Mesothelial cell of epicardium (in vitro differentiated cells): ENCODE data around the gene IFI16. TPM values are rescaled to one million over a fixed set of nuclear protein-coding genes. Genes with fewer than 3 reads are reported as not detected.
"Not testable (repeated sequence)": the region's sequence is repeated elsewhere in the genome, so short reads cannot be mapped to it uniquely, and the experiment has no call there.

Experiments used
- DNase-seq, 2 experiments: peaks; one replicate each; pipeline ENCODE4 v3.0.0; 2021; ENCODE audit warnings: low spot score in 2 of 2; ENCODE audit not compliant: unreplicated experiment in 2 of 2
- H3K27ac Mint-ChIP-seq: 2 replicates; pipeline ENCODE4 v1.8.0; 2021; ENCODE audit warnings: mixed read lengths
- H3K27me3 Mint-ChIP-seq: 2 replicates; pipeline ENCODE4 v1.8.0; 2021; ENCODE audit warnings: low read depth, mixed read lengths
- H3K36me3 Mint-ChIP-seq: 2 replicates; pipeline ENCODE4 v1.8.0; 2021; ENCODE audit warnings: mixed read lengths
- H3K4me1 Mint-ChIP-seq: 2 replicates; pipeline ENCODE4 v1.8.0; 2021; ENCODE audit warnings: mixed read lengths
- H3K4me3 Mint-ChIP-seq: 2 replicates; pipeline ENCODE4 v1.8.0; 2021; ENCODE audit warnings: mild to moderate bottlenecking, moderate library complexity, mixed read lengths
- H3K9me3 Mint-ChIP-seq: 2 replicates; pipeline ENCODE4 v1.8.0; 2021; ENCODE audit warnings: mixed read lengths
- CTCF ChIP-seq: fragments of 200-600 bp; sonication (generic); IDR thresholded peaks from one replicate; pipeline ENCODE4 v1.5.0; 2021; ENCODE audit warnings: antibody characterized with exemption; ENCODE audit not compliant: unreplicated experiment
- total RNA-seq: library from RNA; stranded (reverse); gene quantifications from 3 replicates; pipeline ENCODE4 v1.2.1, GENCODE V29; 2021

Gene IFI16
- total RNA-seq, 1 donor from 2014 or later, result 87.3 TPM

- H3K27me3 Mint-ChIP-seq, result no peaks in the 10 kb centered on the region
- peaks cover 76% of the 10 kb centered on the region for H3K36me3 Mint-ChIP-seq
- no peak overlapping the region for H3K4me3 Mint-ChIP-seq
- H3K9me3 Mint-ChIP-seq, result peaks cover 21% of the 10 kb centered on the region
- H3K27ac Mint-ChIP-seq, result no peak overlapping the region
- no peak for DNase-seq
- no peaks in the 10 kb centered on the region for H3K4me1 Mint-ChIP-seq
- no peak for TF ChIP-seq CTCF
These were observed 20.6 kb downstream of the IFI16 start for GRCh38 chr1:159030311-159030710.

- Mint-ChIP-seq H3K36me3 (peaks cover 75% of the 10 kb centered on the region), H3K9me3 (peaks cover 21% of the 10 kb centered on the region), H3K4me3 (no peak overlapping the region), H3K27ac (no peak overlapping the region), H3K4me1 (no peaks in the 10 kb centered on the region), H3K27me3 (no peaks in the 10 kb centered on the region)
- DNase-seq, result no peak
- TF ChIP-seq CTCF, result no peak
These were observed 21.3 kb downstream of the IFI16 start for GRCh38 chr1:159030877-159031447.

- no peak for TF ChIP-seq CTCF
- Mint-ChIP-seq H3K27me3 (no peaks in the 10 kb centered on the region), H3K36me3 (peaks cover 39% of the 10 kb centered on the region), H3K4me3 (no peak overlapping the region), H3K27ac (no peak overlapping the region), H3K4me1 (no peaks in the 10 kb centered on the region), H3K9me3 (no peaks in the 10 kb centered on the region)
- DNase-seq, result no peak
These were observed 30.5 kb downstream of the IFI16 start for GRCh38 chr1:159040206-159040605.

- H3K27me3 Mint-ChIP-seq, result no peaks in the 10 kb centered on the region
- H3K4me1 Mint-ChIP-seq, result no peaks in the 10 kb centered on the region
- no peak for TF ChIP-seq CTCF
- no peak overlapping the region for H3K27ac Mint-ChIP-seq
- no peak for DNase-seq
- H3K4me3 Mint-ChIP-seq, result no peak overlapping the region
- H3K9me3 Mint-ChIP-seq, result no peaks in the 10 kb centered on the region
- peaks cover 34% of the 10 kb centered on the region for H3K36me3 Mint-ChIP-seq
These were observed 31.4 kb downstream of the IFI16 start for GRCh38 chr1:159040893-159041724.

GRCh38 chr1:159046486-159046885 lies 36.8 kb downstream of the IFI16 start:
- not testable (repeated sequence) for H3K4me1 Mint-ChIP-seq, DNase-seq, H3K4me3 Mint-ChIP-seq, H3K9me3 Mint-ChIP-seq, H3K27me3 Mint-ChIP-seq, H3K27ac Mint-ChIP-seq
- H3K36me3 Mint-ChIP-seq, result peaks cover 35% of the 10 kb centered on the region

GRCh38 chr1:159051436-159051835 lies 41.7 kb downstream of the IFI16 start:
- Mint-ChIP-seq H3K4me1 (no peaks in the 10 kb centered on the region), H3K9me3 (no peaks in the 10 kb centered on the region), H3K27ac (no peak overlapping the region), H3K4me3 (no peak overlapping the region), H3K36me3 (peaks cover 61% of the 10 kb centered on the region), H3K27me3 (no peaks in the 10 kb centered on the region)
- DNase-seq, result no peak
- TF ChIP-seq CTCF, result no peak
